Measurements from ENCODE around the gene ID3. TPM values are rescaled to one million over a fixed set of nuclear protein-coding genes. Genes with fewer than 3 reads are reported as not detected.

Gene ID3, protein sequence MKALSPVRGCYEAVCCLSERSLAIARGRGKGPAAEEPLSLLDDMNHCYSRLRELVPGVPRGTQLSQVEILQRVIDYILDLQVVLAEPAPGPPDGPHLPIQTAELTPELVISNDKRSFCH
- polyA plus RNA-seq (2011; rRNA removed) (15.3 and 25.0 TPM in 2 replicates), polyA minus RNA-seq (2011; rRNA and poly(A)+ RNA removed) (27.0 and 45.8 TPM in 2 replicates)

- TF ChIP-seq, protein P1, sequence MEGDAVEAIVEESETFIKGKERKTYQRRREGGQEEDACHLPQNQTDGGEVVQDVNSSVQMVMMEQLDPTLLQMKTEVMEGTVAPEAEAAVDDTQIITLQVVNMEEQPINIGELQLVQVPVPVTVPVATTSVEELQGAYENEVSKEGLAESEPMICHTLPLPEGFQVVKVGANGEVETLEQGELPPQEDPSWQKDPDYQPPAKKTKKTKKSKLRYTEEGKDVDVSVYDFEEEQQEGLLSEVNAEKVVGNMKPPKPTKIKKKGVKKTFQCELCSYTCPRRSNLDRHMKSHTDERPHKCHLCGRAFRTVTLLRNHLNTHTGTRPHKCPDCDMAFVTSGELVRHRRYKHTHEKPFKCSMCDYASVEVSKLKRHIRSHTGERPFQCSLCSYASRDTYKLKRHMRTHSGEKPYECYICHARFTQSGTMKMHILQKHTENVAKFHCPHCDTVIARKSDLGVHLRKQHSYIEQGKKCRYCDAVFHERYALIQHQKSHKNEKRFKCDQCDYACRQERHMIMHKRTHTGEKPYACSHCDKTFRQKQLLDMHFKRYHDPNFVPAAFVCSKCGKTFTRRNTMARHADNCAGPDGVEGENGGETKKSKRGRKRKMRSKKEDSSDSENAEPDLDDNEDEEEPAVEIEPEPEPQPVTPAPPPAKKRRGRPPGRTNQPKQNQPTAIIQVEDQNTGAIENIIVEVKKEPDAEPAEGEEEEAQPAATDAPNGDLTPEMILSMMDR (IDR thresholded peaks at IDR 0.05; ENCODE audit: low read depth, low read length), result no peak
- ChIA-PET CTCF (interaction anchor here (0.6 to 5.3 kb wide), 6 partner anchors 14 to 106 kb away, joined by 3 to 28 read pairs (median 10); no protein-coding TSS in a partner anchor), POLR2A (interaction anchor here (0.6 to 3.8 kb wide), 19 partner anchors 10 to 215 kb away, joined by 3 to 57 read pairs (median 6); partner anchors contain the start of genes ASAP3, HNRNPR and RPL11)
- peak within 1 kb of the TSS; percentile 98 for H3K27ac ChIP-seq (ENCODE audit: low read depth, low read length)
- no peaks in the 10 kb centered on the region; the same call in 1 of the 2 replicates for H3K9me3 ChIP-seq (ENCODE audit: control insufficient read depth, insufficient read depth, low read length)
- peak within 1 kb of the TSS; percentile 86 for H3K4me3 ChIP-seq (ENCODE audit: low read depth, low read length)
- DNase-seq (ENCODE audit: low read depth, low spot score), result peak; percentile 88
- H3K27me3 ChIP-seq (ENCODE audit: control insufficient read depth, insufficient read depth, low read length), result no peaks in the 10 kb centered on the region
These were observed at the start of gene ID3 for GRCh38 chr1:23559136-23559984. Gene ID3, minus strand, starts transcription at chr1:23559501. Its CDS starts 75 bp downstream, at chr1:23559426.

DNA sequence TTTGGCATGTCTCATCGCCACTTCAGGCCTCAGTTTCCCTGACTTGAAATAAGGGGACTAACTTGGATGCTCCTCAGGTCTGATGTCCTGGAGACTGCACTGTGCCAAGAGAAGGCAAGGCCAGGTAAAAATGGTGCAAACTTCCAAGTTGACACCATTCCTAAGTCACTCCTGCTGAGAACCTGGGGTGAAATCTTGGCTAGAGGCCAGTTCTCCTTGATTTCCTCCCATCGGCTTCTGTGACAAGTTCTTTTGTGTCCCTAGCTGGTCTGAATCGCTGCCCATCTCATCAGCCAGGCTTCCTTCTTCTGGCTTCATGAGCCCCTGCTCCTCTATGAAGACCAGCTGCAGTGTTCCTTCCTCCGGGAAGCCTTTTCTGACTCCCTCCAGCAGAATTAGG lies 48.6 kb upstream of the ID3 start:
- TF ChIP-seq, protein P1 (IDR thresholded peaks at IDR 0.05; ENCODE audit: low read depth, low read length), result no peak
- H3K27me3 ChIP-seq (ENCODE audit: control insufficient read depth, insufficient read depth, low read length), result no peaks in the 10 kb centered on the region
- no peak for DNase-seq (ENCODE audit: low read depth, low spot score)
- no peak overlapping the region for H3K4me3 ChIP-seq (ENCODE audit: low read depth, low read length)
- no peaks in the 10 kb centered on the region for H3K9me3 ChIP-seq (ENCODE audit: control insufficient read depth, insufficient read depth, low read length)
- H3K27ac ChIP-seq (ENCODE audit: low read depth, low read length), result no peak overlapping the region
- ChIA-PET CTCF (interaction anchor here (1.0 kb wide), 1 partner anchor 27 kb away, joined by 3 read pairs; no protein-coding TSS in a partner anchor), POLR2A (no interaction called here)

- Histone ChIP-seq H3K9me3 (ENCODE audit: control insufficient read depth, insufficient read depth, low read length) (no peaks in the 10 kb centered on the region), H3K27me3 (ENCODE audit: control insufficient read depth, insufficient read depth, low read length) (no peaks in the 10 kb centered on the region), H3K4me3 (ENCODE audit: low read depth, low read length) (no peak overlapping the region), H3K27ac (ENCODE audit: low read depth, low read length) (no peak overlapping the region)
- CTCF ChIA-PET, result interaction anchor here (0.5 to 1.0 kb wide), 2 partner anchors 20 to 35 kb away, joined by 3 to 6 read pairs; no protein-coding TSS in a partner anchor
- POLR2A ChIA-PET, result no interaction called here
- DNase-seq (ENCODE audit: low read depth, low spot score), result no peak
- TF ChIP-seq, protein P1 (IDR thresholded peaks at IDR 0.05; ENCODE audit: low read depth, low read length), result no peak
These were observed 42.9 kb upstream of the ID3 start for GRCh38 chr1:23601968-23602876.

GRCh38 chr1:23601135-23601967 lies 42.0 kb upstream of the ID3 start:
- POLR2A ChIA-PET, result no interaction called here

More at GRCh38 chr1:23601135-23601967, 42.0 kb upstream of the ID3 start:
- CTCF ChIA-PET, result interaction anchor here (0.6 kb wide), 1 partner anchor 72 kb away, joined by 4 read pairs; no protein-coding TSS in a partner anchor
- TF ChIP-seq, protein P1 (IDR thresholded peaks at IDR 0.05; ENCODE audit: low read depth, low read length), result no peak
- Histone ChIP-seq H3K4me3 (ENCODE audit: low read depth, low read length) (no peak overlapping the region), H3K27me3 (ENCODE audit: control insufficient read depth, insufficient read depth, low read length) (no peaks in the 10 kb centered on the region), H3K27ac (ENCODE audit: low read depth, low read length) (no peak overlapping the region), H3K9me3 (ENCODE audit: control insufficient read depth, insufficient read depth, low read length) (no peaks in the 10 kb centered on the region)
- DNase-seq (ENCODE audit: low read depth, low spot score), result no peak

Data from AG04450 (cell line).